Stimulated activated CD4-positive, alpha-beta T cell treated with anti-CD3 and anti-CD28 coated beads, Interleukin-15, amount 100 ng/mL, for 48 hours (primary cell): Measurements from ENCODE around the gene EPX.

Experiments
- DNase-seq, 2 donors: peaks; one replicate each; pipeline ENCODE4 v3.0.0-alpha.2; 2020; ENCODE audit warnings: low read depth in 2 of 2

Gene EPX

GRCh38 chr17:58186591-58186990 lies 5.9 kb upstream of the EPX start:
- no peak for DNase-seq

- no peak for DNase-seq
These were observed 5.5 kb upstream of the EPX start for GRCh38 chr17:58187063-58187462.

DNA sequence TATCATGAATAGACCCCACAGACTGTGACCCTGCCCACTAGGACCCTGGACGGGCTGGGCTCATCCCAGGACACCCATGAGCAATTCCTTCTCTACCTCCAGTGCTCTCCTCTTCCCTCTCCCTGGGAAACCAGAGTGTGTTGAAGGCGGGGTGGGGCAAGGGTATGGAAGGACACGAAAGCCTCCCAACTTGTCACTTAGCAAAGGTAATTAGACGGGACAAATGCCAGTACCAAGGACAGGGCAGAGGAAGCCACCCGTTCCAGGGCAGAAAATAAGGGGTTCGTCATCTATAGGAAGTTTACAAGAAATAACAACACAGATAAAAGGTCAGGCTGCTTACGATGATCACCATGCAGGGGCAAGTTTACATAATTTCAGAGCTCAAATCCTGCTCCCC lies 4.9 kb upstream of the EPX start:
- no peak for DNase-seq

GRCh38 chr17:58189436-58190146 lies 2.9 kb upstream of the EPX start:
- no peak for DNase-seq

- DNase-seq = no peak
These were observed 1.2 kb upstream of the EPX start for GRCh38 chr17:58191241-58191896.

DNA sequence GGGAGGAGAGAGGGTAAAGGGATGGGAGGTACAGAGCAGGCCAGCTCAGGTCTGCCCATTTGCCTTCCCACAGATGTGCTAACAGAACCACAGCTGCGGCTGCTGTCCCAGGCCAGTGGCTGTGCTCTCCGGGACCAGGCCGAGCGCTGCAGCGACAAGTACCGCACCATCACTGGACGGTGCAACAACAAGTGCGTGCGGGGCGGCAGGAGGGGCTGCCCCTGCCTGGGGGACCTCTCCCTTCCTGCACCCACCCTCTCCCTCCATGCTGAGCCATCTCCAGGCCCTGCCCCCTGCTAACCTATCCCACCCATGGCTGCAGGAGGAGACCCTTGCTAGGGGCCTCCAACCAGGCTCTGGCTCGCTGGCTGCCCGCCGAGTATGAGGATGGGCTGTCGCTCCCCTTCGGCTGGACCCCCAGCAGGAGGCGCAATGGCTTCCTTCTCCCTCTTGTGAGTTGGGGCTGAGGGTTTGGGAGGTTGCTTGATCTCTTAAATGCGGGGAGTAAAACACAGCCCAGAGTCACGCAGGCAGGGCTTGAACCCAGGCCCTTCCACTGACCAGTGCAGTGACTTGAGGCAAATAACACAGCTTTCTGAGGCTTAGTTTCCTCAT lies 1.2 kb downstream of the EPX start:
- DNase-seq = no peak

DNA sequence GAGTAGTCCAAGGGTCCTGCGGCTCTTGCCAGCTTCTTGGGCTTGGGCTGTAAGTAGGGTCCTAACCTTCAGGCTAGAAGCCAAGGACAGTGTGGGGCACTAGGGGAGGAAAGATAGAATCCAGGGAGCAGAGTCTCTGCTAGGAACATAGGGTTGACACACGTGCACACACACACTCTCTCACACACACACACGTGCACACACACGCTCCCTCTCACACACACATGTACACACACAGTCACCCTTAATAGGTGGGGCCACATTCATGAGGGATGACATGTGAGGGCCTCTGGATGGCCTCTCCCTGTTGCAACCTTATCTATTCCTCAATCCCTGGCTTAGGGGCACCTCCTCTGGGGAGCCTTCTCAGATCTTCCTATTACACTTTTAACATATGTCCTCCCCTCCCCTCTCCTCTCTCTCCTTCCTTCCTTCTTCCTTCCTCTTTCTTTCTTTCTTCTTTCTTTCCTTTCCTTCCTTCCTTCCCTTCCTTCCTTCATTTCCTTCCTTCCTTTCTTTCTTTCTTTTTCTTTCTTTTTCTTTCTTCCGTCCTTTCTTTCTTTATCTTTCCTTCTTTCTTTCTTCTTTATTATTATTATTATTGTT lies 3.1 kb downstream of the EPX start:
- DNase-seq = no peak

- no peak for DNase-seq
These were observed 4.1 kb downstream of the EPX start for GRCh38 chr17:58196610-58197009.

DNA sequence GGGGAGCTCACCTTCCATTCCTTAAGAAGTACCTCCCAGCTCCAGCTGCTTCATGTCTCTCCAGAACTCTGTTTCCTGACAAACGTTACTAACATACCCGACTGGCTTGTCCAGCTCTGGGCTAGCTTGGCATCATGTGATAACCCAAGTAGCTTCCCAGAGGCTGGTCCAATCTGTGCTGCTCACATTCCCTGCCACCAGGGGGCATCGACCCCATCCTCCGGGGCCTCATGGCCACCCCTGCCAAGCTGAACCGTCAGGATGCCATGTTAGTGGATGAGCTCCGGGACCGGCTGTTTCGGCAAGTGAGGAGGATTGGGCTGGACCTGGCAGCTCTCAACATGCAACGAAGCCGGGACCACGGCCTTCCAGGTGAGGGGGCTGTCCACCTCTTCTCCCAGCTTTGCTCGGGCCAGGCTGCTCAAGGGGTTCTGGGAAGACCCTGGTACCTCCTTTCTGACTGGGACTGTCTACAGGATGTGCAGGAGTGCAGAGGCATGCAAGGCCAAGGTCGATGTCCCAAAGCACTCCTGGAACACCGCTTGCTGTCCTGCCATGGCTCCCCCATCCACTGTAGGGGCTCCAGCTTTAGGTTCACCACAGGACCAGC lies 7.6 kb downstream of the EPX start:
- peak; percentile 42 to 43 for DNase-seq

DNA sequence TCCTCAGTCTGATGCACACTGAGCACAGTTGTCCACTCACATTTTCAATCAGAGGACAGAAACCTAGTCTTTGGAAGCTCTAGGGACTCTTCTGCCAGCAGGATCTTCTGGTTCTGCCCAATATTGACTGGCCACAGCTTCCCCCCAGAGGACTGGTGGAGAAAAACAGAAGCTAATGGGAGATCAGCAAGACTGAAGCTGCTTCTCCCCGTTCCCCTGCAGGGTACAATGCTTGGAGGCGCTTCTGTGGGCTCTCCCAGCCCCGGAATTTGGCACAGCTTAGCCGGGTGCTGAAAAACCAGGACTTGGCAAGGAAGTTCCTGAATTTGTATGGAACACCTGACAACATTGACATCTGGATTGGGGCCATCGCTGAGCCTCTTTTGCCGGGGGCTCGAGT lies 10.3 kb downstream of the EPX start:
- DNase-seq = no peak

- DNase-seq = no peak
These were observed 12.3 kb downstream of the EPX start for GRCh38 chr17:58204796-58205195.

GRCh38 chr17:58205936-58206335 lies 13.4 kb downstream of the EPX start:
- no peak for DNase-seq

- DNase-seq = no peak
These were observed 14.9 kb downstream of the EPX start for GRCh38 chr17:58207451-58207850.

DNA sequence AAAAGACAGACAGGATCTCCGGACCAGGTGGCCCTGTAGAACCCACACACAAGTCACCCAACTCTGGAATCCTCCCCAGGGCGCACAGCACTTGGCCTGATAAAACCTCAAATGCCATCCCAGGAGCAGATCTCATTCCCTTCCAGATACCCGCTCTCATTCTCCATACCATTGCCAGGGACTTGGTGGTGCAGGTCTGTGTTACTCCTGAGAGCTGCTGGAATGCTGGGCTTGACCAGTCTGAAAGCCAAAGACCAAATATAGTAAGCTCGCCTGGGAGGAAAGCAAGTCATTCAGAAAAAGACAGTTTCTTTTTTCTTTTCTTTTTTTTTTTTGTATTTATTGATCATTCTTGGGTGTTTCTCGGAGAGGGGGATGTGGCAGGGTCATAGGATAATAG lies 15.8 kb downstream of the EPX start:
- no peak for DNase-seq

- no peak for DNase-seq
These were observed 18.4 kb downstream of the EPX start for GRCh38 chr17:58210922-58211321.

GRCh38 chr17:58215685-58216084 lies 23.2 kb downstream of the EPX start:
- DNase-seq = no peak

DNA sequence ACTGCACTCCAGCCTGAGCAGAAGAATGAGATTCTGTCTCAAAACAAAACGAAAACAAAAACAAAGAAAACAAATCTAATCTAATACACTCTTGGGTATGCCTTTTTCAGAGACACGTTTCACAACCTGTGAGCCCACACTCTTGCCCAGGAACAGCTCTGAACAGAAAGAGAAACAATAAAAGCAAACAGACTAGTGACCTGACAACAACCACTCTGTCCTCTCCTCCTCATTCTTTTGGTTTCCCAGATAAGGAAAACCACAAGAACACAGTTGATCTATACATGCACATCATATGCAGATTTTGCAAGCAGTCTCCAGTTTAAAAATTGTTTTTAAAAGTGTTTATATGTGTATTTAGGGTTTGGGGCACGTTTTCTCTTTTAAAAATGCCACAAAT lies 25.2 kb downstream of the EPX start:
- DNase-seq = no peak

DNA sequence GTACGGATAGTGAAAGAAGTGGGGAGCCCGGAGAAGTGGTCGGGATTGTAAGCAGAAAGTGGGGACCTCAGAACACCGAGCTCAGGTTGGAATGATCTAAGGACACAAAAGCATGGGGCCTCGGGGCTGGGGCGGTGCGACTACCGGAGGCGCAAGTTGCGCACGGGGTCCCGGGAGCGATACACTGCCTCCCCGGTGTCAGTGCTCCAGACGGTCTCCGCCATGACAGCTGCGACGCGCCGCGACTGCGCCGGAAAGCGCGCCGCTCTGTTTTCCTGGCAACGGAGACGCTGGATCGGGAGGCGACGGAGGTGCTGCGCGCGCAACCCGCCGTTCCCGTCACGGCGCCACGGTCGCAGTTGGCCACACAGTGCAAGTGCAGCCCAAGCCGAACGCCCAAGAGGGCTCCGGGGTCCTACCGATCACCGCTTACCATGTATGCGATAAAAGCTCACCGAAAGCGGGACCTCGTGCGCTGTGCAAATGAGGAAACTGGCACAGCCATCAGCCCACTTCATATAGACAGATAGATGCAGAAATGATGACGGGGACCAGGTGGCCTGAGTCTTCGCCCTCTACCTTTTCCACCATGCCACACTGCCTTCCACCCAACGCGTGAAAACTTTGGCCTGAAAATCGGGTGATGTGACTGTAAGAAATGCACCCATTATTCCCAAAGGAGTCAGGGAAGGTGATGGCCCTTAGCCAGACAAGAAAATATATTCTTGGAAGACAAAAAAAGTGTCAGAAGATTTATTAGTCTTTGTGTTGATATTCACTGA lies 26.7 kb downstream of the EPX start, which contains the start of gene MKS1:
Gene MKS1 (minus strand): TSS at position 249 of the 782 bp plus-strand sequence. CDS start 25 bp downstream, at position 224.
- peak; percentile 90 to 95 for DNase-seq

DNA sequence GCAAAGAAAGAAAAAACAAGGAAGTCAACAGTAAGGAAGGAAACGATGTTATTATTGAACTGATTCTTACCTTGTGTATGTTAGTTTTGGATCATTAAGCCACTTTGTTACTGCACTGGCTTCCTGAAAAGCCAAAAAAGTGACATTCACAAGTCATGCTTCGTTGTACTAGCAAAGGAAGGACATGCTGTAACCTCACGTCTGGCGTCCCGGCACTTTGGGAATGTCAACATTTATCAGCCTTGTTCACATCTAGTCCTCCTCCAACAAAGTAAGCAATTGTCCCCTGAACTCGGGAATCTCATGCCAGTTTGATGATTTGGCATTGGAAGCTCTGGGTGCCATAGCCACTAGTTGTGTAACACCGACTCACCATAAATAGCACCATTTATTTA lies 27.3 kb downstream of the EPX start:
- DNase-seq = no peak

- no peak for DNase-seq
These were observed 31.8 kb downstream of the EPX start for GRCh38 chr17:58224315-58224714.

GRCh38 chr17:58227733-58228132 lies 35.2 kb downstream of the EPX start:
- DNase-seq = no peak
